ENCODE results near the gene INPP5F.
"Not testable (repeated sequence)": the region's sequence is repeated elsewhere in the genome, so short reads cannot be mapped to it uniquely, and the experiment has no call there.

The INPP5F gene

DNA sequence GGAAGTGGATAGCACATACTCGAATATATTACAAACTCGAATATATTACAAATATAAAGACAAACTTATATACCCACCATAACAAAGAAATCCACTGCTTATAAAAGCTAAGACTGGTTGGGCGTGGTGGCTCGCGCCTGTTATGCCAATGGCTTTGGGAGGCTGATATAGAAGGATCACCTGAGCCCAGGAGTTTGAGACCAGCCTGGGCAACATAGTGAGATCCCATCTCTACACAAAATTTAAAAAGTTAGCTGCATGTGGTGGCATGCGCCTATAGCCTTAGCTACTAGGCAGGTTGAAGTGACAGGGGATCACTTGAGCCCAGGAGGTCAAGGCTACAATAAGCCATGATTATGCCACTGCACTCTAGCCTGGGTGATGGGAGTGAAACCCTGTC is 126.4 kb downstream of the INPP5F start:
- Histone ChIP-seq H3K9me3 (ENCODE audit: control insufficient read depth, low read length) (no peaks in the 10 kb centered on the region), H3K36me3 (ENCODE audit: control insufficient read depth, insufficient read depth, low read length) (peaks cover 7% of the 10 kb centered on the region), H3K4me1 (ENCODE audit: control insufficient read depth, insufficient read depth, low read length) (no peaks in the 10 kb centered on the region), H3K4me3 (ENCODE audit: low read length) (no peak overlapping the region), H3K9ac (ENCODE audit: low read length) (no peak overlapping the region), H3K27me3 (ENCODE audit: control insufficient read depth, insufficient read depth, low read length) (no peaks in the 10 kb centered on the region)

DNA sequence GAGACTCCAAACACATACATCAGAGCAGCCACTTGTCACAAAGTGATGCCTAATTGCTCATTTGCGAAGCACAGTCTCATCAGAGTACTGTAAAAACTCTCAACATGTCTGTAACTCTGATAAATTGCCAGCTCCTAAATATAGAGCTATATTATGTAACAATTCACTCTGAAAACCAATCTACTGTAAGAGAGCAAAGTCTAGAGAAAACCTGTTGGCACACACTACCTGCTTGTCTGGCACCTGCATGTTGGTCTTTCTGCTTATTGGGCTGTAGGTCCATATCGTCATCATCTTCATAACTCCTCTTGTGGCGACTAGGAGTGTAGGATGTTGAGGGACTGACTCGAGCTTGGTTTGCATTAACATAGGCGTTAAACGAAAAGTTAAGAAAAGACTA is 127.0 kb downstream of the INPP5F start:
- Histone ChIP-seq H3K36me3 (ENCODE audit: control insufficient read depth, insufficient read depth, low read length) (peaks cover 7% of the 10 kb centered on the region), H3K27me3 (ENCODE audit: control insufficient read depth, insufficient read depth, low read length) (no peaks in the 10 kb centered on the region), H3K9me3 (ENCODE audit: control insufficient read depth, low read length) (no peaks in the 10 kb centered on the region)

DNA sequence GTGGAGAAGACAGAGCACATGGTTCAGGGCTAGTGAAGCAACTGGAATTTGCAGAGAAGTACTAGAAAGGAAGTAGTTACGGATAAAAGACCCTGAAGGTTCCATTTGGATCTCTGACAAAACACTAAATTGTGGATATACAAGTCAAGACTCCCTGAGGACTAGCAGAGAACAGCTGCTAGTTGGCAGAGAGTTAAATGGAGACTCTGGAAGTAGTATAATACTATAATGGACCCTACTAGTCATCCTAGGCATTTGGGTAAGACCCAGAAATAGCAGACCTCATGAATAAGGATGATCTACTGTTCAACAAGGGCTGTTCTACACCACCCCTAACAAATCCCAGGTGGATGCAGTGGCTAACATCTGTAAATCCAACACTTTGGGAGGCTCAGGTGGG is 127.7 kb downstream of the INPP5F start:
- peaks cover 7% of the 10 kb centered on the region for H3K36me3 ChIP-seq (ENCODE audit: control insufficient read depth, insufficient read depth, low read length)

More for the DNA sequence above, 127.0 kb downstream of the INPP5F start:
- H3K4me3 ChIP-seq (ENCODE audit: low read length): no peak overlapping the region
- no peaks in the 10 kb centered on the region for H3K4me1 ChIP-seq (ENCODE audit: control insufficient read depth, insufficient read depth, low read length)
- H3K9ac ChIP-seq (ENCODE audit: low read length): no peak overlapping the region

DNA sequence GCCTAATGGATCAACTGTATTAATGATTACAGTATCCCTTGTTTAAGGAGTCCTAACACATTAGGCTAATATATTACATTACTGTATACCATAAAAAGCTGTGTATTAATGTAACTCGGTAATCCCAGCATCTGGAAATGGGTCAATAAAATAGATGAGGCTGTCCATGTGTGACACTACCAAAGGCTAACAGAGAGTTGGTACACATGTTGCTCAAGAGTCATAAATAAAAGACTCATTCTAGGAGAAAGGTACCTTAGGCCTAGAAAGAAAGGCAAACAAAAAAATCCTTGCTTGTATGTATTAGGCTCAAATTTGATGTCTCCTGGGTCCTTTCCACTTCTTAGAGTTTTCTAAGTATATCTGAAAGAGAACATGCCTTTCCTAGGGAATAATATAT is 132.2 kb downstream of the INPP5F start:
- H3K36me3 ChIP-seq (ENCODE audit: control insufficient read depth, insufficient read depth, low read length): peaks cover 7% of the 10 kb centered on the region
- no peaks in the 10 kb centered on the region for H3K27me3 ChIP-seq (ENCODE audit: control insufficient read depth, insufficient read depth, low read length)
- no peaks in the 10 kb centered on the region for H3K9me3 ChIP-seq (ENCODE audit: control insufficient read depth, low read length)
- no peak overlapping the region for H3K4me3 ChIP-seq (ENCODE audit: low read length)
- H3K9ac ChIP-seq (ENCODE audit: low read length): no peak overlapping the region
- no peaks in the 10 kb centered on the region for H3K4me1 ChIP-seq (ENCODE audit: control insufficient read depth, insufficient read depth, low read length)

More for the DNA sequence above, 127.7 kb downstream of the INPP5F start:
- Histone ChIP-seq H3K4me3 (ENCODE audit: low read length) (no peak overlapping the region), H3K9ac (ENCODE audit: low read length) (no peak overlapping the region), H3K27me3 (ENCODE audit: control insufficient read depth, insufficient read depth, low read length) (no peaks in the 10 kb centered on the region), H3K4me1 (ENCODE audit: control insufficient read depth, insufficient read depth, low read length) (no peaks in the 10 kb centered on the region), H3K9me3 (ENCODE audit: control insufficient read depth, low read length) (no peaks in the 10 kb centered on the region)

DNA sequence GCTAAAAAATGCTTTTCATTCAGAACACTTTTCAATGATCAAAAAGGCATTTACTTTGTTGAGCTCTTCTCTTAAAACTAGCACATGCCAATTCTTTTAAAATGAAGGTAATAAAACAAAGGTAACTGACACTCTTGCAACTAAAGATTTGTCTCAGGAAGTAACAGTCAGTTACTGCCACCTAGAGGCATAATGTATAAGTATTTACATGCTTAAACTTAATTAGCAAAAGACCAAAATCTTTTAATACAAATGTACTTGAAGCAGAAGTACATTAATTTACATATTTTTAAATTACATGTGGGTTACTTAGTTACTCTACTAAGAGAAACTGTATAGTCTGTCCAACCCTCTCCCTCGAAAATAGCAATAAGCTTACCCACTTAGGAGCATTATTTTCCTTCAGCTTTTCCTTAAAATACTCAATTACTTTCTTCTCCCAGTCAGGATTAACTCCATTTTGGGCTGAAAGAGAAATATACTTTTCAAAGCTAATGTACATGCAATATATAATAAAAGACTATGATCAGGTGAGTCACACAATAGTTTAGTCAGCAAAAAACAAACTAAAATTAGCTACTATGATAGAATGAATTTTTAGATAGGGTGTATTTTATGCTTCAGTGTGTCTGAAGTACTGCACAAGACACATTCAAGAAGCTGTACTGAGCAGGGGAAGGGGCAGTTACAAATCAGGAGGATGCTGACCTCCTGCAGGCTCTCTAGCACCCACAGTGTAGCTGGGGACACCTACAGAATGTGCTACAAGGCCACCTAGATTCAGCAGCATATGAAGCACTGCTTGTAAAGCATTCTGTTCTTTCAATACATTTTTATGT is 133.8 kb downstream of the INPP5F start:
- Histone ChIP-seq H3K4me3 (ENCODE audit: low read length) (no peak overlapping the region), H3K9me3 (ENCODE audit: control insufficient read depth, low read length) (no peaks in the 10 kb centered on the region), H3K27me3 (ENCODE audit: control insufficient read depth, insufficient read depth, low read length) (no peaks in the 10 kb centered on the region), H3K36me3 (ENCODE audit: control insufficient read depth, insufficient read depth, low read length) (no peaks in the 10 kb centered on the region), H3K4me1 (ENCODE audit: control insufficient read depth, insufficient read depth, low read length) (no peaks in the 10 kb centered on the region), H3K9ac (ENCODE audit: low read length) (no peak overlapping the region)

DNA sequence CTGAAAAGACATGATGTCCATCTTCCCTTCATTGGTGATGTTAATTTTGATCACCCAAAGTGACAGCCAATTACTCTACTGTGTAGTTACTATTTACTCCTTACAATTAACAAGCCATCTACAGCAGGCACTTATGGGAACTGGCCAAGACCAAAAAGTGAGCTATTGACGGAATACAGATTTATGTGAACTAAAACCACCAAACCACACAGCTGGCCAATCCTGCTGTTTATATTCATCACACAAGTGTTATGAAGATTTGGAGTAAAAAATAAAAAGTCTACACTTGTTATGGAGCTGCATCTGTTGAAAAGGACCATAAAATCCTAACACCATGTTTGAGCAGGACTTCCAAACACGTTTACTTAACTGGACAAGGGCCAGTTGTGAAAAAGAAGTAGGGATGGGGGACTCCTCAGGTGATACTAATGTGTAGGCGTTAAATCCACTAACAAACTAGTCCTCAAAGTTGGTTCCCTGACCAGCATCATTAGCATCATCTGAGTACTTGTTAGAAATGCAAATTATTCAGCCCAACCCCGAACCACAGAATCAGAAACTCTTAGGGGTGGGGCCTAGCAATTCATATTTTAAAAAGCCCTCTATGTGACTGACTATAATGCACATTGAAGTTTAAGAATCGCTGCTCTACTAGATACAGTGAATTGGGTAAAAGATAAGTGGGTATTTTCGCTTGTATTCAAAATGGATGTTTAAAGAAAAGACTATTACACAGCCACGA is 135.2 kb downstream of the INPP5F start:
- no peak overlapping the region for H3K4me3 ChIP-seq (ENCODE audit: low read length)
- H3K9ac ChIP-seq (ENCODE audit: low read length): no peak overlapping the region
- H3K27me3 ChIP-seq (ENCODE audit: control insufficient read depth, insufficient read depth, low read length): no peaks in the 10 kb centered on the region
- H3K4me1 ChIP-seq (ENCODE audit: control insufficient read depth, insufficient read depth, low read length): no peaks in the 10 kb centered on the region
- H3K36me3 ChIP-seq (ENCODE audit: control insufficient read depth, insufficient read depth, low read length): no peaks in the 10 kb centered on the region
- H3K9me3 ChIP-seq (ENCODE audit: control insufficient read depth, low read length): no peaks in the 10 kb centered on the region

DNA sequence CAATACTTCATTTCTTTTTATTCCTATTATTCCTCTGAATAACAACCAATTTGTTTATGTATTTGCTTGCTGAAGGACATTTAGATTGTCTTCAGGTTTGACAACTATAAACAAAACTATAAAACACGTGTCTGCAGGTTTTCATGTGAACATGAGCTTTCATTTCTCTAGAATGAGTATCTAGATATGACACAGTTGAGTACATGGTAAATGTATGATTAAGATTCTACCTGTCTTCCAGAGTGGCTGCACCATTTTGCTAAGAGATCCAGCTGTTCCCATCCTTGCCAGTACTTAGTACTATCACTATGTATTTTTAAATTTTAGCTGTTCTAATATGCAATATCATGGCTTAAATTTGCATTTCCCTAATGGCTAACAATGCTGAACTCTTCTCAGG is 136.7 kb downstream of the INPP5F start:
- Histone ChIP-seq H3K27me3 (ENCODE audit: control insufficient read depth, insufficient read depth, low read length) (no peaks in the 10 kb centered on the region), H3K4me1 (ENCODE audit: control insufficient read depth, insufficient read depth, low read length) (no peaks in the 10 kb centered on the region), H3K4me3 (ENCODE audit: low read length) (no peak overlapping the region), H3K9me3 (ENCODE audit: control insufficient read depth, low read length) (no peaks in the 10 kb centered on the region), H3K9ac (ENCODE audit: low read length) (no peak overlapping the region), H3K36me3 (ENCODE audit: control insufficient read depth, insufficient read depth, low read length) (no peaks in the 10 kb centered on the region)

DNA sequence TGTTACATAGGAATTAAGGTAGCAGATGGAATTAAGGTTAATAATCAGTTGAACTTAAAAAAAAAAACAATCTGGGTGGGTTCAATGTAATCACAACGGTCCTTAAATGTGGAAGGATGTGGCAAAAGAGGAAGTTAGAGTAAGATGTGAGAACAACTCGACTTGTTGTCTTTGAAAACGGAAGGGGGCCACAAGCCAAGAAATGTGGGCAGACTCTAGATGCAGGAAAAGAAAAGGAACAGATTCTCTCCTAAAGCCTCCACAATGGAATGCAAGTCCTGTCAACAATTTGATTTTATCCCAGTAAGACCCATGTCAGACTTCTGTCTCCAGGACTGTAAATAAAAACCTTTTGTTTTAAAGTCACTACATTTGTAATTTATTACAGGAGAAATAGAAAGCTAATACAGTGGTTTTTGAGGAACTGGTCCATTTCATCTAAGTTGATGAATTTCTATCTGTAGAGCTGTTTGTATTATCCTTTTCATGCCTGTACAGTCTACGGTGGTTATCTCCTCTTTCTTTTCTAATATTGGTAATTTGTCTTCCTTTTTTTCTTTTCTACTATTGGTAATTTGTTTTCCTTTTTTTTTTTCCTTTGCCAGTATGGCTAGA is 138.2 kb downstream of the INPP5F start:
- Histone ChIP-seq H3K27me3 (ENCODE audit: control insufficient read depth, insufficient read depth, low read length) (no peaks in the 10 kb centered on the region), H3K9me3 (ENCODE audit: control insufficient read depth, low read length) (no peaks in the 10 kb centered on the region), H3K36me3 (ENCODE audit: control insufficient read depth, insufficient read depth, low read length) (no peaks in the 10 kb centered on the region), H3K4me1 (ENCODE audit: control insufficient read depth, insufficient read depth, low read length) (no peaks in the 10 kb centered on the region), H3K9ac (ENCODE audit: low read length) (no peak overlapping the region), H3K4me3 (ENCODE audit: low read length) (no peak overlapping the region)

DNA sequence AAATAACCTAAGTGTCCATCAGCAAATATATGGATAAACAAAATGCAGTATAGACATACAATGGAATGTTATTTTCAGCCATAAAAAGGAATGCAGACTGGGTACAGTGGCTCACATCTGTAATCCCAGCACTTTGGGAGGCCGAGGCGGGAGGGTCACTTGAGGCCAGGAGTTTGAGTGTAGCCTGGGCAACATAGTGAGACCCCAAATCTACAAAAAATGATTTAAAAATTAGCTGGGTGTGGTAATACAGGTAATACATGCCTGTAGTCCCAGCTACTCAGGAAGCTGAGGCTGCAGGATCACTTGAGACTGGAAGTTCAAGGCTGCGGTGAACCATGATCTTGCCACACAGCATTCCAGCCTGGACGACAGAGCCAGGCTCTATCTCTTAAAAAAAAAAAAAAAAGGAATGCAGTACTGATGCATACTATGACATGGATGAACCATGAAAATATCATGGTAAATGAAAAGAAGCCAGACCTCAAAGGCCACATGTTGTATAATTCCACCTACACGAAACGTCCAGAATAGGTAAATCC is 139.9 kb downstream of the INPP5F start:
- Histone ChIP-seq H3K9me3 (ENCODE audit: control insufficient read depth, low read length) (no peaks in the 10 kb centered on the region), H3K4me1 (ENCODE audit: control insufficient read depth, insufficient read depth, low read length) (no peaks in the 10 kb centered on the region)

DNA sequence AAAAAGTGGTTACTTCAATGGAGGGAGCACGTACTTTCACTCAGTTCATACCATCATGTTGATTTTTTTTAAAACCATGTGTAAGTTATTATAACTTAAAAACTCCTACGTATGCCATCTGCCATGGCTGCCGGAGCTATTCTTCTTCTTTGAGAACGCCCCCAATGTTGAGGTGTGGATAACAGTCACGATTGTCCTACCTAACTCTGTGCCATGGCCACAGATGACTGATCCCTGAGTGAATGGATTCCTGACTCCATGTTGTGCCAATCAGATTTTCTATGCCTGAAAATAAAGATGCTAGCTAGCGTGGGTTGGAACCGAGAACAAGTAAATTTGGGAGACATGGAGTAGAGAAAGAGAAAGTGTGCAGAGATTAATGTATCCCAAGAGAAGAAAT is 141.5 kb downstream of the INPP5F start:
- Histone ChIP-seq H3K27me3 (ENCODE audit: control insufficient read depth, insufficient read depth, low read length) (no peaks in the 10 kb centered on the region), H3K9me3 (ENCODE audit: control insufficient read depth, low read length) (no peaks in the 10 kb centered on the region), H3K4me3 (ENCODE audit: low read length) (no peak overlapping the region), H3K9ac (ENCODE audit: low read length) (no peak overlapping the region), H3K4me1 (ENCODE audit: control insufficient read depth, insufficient read depth, low read length) (peaks cover 5% of the 10 kb centered on the region), H3K36me3 (ENCODE audit: control insufficient read depth, insufficient read depth, low read length) (no peaks in the 10 kb centered on the region)

More for the DNA sequence above, 139.9 kb downstream of the INPP5F start:
- no peak overlapping the region for H3K9ac ChIP-seq (ENCODE audit: low read length)
- no peak overlapping the region for H3K4me3 ChIP-seq (ENCODE audit: low read length)
- H3K27me3 ChIP-seq (ENCODE audit: control insufficient read depth, insufficient read depth, low read length): no peaks in the 10 kb centered on the region
- no peaks in the 10 kb centered on the region for H3K36me3 ChIP-seq (ENCODE audit: control insufficient read depth, insufficient read depth, low read length)

DNA sequence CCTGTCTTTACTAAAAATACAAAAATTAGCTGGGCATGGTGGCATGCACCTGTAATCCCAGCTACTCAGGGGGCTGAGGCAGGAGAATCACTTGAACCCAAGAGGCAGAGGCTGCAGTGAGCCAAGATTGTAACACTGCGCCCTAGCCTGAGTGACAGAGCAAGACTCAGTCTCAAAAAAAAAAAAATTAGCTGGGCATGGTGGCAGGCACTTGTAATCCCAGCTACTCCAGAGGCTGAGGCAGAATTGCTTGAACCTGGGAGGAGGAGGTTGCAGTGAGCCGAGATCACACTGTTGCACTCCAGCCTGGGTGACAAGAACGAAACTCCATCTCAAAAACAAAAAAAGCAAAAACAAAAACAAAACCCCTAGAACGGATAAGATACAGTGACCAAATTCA is 143.5 kb downstream of the INPP5F start:
- not testable (repeated sequence) for H3K36me3 ChIP-seq (ENCODE audit: control insufficient read depth, insufficient read depth, low read length); H3K9ac ChIP-seq (ENCODE audit: low read length); H3K4me1 ChIP-seq (ENCODE audit: control insufficient read depth, insufficient read depth, low read length); H3K9me3 ChIP-seq (ENCODE audit: control insufficient read depth, low read length); H3K27me3 ChIP-seq (ENCODE audit: control insufficient read depth, insufficient read depth, low read length); H3K4me3 ChIP-seq (ENCODE audit: low read length)
